Colon (tissue), 2 donors: Measurements from ENCODE around the gene MICAL2.

ENCODE experiments used
- FAIRE-seq: peaks from 2 replicates; lab custom pipeline; 2012; peaks lifted over from hg19 to GRCh38; lab: Jason Lieb, UNC
- donor health status: control.
- donor health status: control.

Gene MICAL2

DNA sequence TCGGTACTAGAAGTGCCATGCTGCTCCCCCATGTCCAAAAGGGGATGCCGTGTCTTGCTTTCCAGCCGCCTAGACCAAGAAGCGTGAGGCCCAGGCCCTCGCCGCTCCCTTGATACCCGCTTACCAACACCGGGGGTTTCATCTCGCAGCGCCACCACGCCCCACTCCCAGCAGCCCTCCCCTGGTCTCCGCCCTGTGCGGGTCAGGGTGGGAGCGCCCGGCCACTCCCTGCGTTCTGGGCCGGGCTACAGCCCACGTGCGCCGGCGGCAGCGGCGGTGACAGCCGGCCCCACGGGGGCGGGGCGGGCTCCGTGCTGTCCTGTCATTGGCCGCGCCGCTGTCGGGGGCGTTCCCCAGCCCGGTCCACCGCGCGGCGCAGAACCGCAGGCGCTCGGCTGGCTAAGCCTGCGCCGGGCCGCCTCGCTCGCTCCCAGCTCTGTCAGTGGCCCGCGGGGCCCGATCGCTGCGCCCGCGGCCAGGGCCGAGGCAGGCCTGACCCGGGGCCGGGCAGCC, at the start of gene MICAL2:
TSS of gene MICAL2 (plus strand) at position 390 of the 513 bp plus-strand sequence. CDS start 51,566 bp downstream, outside the sequence.
- FAIRE-seq = no peak

- no peak for FAIRE-seq
These were observed 48.4 kb upstream of the MICAL2 start for GRCh38 chr11:12061851-12062560.

DNA sequence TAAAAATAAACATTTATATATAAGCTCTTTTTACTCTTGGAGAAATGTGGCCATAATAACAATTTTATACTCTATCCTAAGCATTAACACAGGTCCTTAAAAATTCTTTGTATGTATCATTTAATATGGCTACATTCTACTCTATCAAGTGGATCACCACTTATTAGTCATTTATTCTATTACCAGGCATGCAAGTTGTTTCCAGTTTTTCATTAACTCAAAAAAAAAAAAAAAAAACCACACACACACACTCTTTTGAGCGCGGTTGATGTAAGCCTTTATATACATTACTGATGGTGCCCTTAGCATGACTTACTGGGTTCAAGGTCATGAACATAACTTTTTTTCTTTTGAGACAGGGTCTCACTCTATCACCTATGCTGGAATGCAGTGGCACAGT, 47.1 kb upstream of the MICAL2 start:
- no peak for FAIRE-seq

DNA sequence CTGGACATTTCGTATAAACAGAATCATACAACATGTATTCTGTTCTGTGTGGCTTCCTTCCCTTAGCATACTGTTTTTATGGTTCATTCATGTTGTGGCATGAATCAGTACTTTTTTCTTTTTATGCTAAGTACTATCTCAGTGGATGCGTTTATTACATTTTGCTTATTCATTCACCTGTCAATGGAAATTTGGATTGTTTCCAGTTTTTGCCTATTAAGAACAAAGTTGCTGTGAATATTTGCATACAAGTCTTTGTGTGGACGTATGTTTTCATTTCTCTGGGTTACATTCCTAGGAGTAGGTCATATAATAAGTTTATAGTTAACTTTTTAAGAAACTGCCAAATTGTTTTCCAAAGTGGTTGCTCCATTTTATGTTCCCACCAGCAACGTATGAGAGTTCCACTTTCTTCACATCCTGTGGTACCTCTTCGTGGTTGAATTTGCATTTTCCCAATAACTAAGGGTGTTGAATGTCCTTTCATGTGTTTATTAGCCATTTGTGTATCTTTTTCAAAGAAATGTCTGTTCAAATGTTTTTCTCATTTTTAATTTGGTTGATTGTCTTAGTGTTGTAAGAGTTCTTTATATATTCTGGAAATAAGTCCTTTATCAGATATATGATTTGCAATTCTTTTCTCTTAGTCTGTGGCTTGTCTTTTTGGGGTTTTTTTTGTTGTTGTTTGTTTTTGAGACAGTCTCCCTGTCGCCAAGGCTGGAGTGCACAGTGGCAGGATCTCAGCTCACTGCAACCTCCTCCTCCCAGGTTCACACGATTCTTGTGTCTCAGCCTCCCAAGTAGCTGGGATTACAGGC, 46.0 kb upstream of the MICAL2 start:
- FAIRE-seq = no peak

DNA sequence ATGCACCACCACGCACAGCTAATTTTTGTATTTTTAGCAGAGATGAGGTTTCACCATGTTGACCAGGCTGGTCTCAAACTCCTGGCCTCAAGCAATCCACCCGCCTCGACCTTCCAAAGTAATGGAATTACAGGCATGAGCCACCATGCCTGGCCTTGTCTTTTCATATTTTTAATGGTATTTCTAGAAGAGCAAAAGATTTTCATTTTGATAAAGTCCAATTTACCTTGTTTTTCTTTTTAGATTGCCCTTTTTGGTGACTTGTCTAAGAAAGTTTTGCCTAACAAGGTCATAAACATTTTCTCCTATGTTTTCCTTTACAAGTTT, 45.5 kb upstream of the MICAL2 start:
- FAIRE-seq = no peak

GRCh38 chr11:12066056-12066798, 44.2 kb upstream of the MICAL2 start:
- FAIRE-seq = no peak

- FAIRE-seq = no peak
These were observed 43.4 kb upstream of the MICAL2 start for GRCh38 chr11:12066799-12067508.

DNA sequence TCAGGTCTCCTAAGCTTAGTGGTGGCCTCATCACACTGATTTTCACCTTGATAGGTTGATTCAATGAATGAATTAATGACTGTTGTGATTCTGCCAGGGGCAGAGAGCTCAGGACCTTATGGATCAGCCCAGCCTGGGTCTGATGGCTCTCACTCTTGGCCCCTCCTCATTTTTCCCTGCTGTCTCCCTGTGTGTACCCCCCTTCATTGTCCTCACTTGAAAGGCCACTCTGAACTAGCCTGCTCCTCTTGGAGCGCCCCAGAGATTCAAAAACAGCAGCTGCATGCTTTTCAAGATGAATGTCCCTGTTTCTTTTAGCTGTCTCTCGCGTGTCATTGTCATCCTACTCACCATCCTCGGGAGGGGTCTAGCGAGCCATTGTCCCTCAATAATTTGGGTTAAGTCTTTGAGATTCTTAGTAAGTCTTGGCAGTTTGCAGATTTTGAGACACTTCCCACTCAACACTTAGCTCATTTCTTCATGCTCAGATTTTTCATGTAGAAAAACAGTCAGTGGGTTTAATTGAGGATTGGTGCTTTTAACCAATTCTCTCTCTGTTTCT, 42.5 kb upstream of the MICAL2 start:
- FAIRE-seq = no peak

DNA sequence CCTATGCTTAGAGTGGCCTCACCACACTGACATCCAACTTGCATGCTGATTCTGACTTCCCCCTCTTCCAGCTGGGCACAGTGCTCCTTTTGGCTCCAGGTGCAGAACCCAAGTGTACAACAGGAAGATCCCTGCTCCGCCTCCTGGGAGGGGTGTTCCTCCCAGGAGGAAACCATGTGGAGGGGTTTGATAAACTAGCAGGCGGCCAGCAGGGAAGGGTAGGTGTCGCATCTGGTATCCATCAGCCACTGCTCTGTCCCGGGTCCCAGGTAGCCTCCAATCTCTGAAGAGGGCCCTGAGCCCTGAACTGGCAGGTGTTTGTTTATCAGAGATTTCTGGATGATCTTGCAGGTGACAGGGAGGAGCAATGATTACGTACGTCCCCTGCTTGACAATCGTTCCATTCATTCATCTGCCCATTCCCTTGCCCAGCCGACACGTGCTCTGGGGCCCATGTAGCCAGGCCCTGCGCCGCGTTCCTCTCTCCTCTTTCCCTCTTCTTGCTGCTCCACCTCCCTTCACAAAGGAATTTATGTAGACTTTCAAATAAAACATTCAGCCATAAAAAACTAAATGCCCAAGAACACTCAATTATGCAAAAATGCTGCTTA, 41.2 kb upstream of the MICAL2 start:
- FAIRE-seq = no peak

DNA sequence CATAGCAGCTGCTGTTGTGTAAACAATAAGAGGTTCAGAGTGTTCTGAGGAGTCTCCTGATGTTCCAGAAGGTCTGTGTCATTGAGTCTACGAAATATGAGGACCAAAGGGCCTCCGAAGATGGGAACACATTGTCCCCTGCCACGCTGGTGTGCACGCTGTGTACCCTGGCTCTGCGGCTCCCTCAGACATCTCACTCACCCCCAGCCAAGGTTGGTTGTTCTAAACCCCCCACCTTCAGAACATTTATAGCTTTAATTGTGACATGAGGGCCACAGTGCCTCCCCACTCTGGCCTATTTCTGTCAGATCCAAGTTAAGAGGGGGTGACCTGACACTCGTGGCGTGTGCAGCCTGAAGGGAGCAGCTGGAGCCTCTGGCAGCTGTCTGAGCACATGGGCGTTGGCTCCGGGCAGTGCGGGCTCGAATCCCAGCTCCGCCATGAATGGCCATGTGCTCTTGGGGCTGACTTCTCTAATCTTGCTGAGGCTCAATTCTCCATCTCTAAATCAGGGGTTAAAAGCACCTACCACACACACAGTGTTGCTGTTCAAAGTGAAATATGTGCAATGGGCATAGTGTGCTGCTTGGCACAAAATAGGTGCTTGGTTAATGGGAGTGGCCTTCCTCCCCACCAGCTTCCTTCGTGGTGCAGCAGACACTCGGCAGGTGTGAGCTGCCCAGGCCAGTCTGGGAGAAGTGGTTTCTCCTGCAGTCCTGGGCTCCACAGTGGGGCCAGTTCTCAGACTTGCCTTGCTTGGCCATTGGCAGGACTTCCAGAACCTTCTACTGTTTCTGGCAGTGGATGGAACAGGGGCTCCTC, 39.7 kb upstream of the MICAL2 start:
- FAIRE-seq = no peak

DNA sequence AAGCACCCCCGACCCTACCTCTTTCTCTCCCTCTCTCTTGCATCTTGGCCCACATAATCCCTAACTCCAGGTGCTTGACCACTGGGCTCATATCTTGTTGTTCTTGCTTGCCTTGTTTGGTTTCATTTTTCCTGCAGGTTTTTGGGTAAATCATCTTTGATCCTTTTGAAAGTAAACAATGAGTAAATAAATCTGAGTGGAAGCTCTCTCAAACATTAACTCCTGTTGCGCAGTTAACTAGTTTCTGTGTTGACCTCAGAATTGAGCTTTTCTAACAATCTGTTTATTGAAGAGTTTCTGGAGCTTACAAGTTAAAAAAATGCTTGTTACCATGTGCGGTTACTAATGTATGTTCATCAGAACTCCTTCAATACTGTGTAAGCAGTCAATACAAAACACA, 38.8 kb upstream of the MICAL2 start:
- no peak for FAIRE-seq

DNA sequence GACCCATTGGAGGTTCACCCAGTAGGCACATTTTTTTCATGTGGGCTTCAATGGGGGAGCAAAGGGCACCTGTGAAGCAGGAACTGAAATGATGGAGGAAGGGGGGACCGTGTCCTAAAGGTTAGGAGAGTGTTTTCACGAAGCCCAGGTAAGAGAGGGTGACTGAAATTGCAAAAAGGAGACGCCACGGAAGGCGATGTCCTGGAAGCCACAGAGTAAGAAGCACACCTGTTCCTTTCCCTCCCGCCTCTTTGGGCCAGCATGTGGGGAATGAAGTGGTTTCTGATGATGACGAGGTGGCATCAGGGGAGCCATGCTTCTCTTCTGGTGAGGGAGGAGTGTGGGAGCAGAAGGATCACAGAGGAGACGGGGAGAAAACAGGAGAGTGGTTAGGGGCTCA, 37.0 kb upstream of the MICAL2 start:
- FAIRE-seq = no peak

DNA sequence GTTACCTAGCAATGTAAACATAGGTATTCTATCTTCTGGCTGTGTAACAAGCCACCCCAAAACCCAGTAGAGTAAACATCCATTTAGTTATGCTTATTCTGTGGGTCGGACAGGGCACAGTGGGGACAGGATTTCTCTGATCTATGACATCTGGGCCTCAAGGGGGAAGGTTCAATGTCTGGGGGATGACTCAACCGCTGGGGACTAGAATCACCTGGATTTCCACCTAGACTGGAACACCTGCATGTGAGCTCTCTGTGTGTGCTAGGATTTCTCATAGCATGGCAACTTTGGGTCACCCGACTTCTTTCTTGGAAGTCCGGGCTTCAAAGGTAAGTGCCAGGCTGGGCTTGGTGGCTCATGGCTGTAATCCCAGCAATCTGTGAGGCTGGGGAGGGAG, 36.5 kb upstream of the MICAL2 start:
- no peak for FAIRE-seq

GRCh38 chr11:12074529-12075195, 35.7 kb upstream of the MICAL2 start:
- FAIRE-seq = no peak

DNA sequence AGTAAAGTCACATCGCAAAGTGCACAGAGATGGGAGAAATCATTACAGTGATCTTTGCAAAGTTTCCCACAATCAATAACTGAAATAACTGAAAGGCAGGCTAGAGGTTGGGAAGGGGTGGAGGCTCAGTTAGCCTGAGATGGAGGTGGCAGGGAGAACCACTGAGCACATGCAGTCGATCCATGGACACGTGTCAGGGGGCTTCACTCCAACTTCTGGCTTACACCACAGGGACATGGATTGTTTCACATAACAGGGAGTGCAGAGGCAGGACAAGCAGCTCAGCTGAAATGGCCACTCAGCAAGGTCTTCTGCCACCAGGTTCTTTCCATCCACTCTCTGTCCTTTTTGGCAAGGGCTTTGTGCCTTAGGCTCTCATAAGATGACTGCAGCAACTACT, 35.1 kb upstream of the MICAL2 start:
- FAIRE-seq = no peak

- no peak for FAIRE-seq
These were observed 34.3 kb upstream of the MICAL2 start for GRCh38 chr11:12075822-12076821.

DNA sequence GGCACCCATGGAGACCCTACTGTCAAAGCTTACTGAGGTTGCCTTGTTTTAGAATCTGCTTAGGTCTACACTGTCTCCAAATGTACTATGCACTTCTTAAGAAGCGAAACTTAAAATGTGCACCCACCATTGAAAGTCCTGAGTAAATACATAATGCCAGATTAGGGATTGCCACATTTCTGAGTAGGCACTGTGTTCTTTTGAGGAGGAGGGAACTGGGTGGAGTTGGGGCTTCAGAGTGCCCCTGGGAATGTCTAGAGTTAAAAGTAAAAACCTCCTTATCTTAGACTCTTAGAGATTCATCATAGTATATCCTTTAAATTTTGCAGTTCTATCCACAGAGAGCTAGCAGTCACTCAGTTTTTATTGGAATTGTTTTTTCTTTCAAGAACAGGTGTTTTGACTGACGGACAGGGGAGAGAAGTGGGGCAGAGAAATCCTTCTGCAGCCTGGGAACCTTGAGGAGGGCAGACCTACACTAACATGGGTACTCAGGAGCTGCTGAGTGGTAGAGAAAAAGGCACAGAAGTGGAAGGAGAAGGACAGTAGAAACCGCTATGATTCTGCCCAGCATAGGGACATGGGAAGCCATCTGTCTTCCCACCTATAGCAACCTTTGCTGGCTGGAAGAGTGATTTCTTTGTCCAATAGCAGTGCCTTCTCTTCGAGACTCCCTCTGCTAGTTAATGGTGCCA, 33.4 kb upstream of the MICAL2 start:
- FAIRE-seq = no peak
